H9 (cell line): ENCODE results near the gene IGF1R. TPM values are rescaled to one million over a fixed set of nuclear protein-coding genes. Genes with fewer than 3 reads are reported as not detected.

Source experiments
- DNase-seq: peaks from one replicate; pipeline ENCODE4 v3.0.0-alpha.2; 2017
- H2AFZ ChIP-seq: one replicate; pipeline ENCODE4 v1.6.1; 2013; ENCODE audit warnings: mild to moderate bottlenecking, low read length, control low read depth, moderate library complexity
- H2AK5ac ChIP-seq: 2 replicates; pipeline ENCODE4 v1.6.1; 2013; ENCODE audit warnings: low read length, control low read depth, mixed read lengths; ENCODE audit not compliant: insufficient read length
- H2BK120ac ChIP-seq: one replicate; pipeline ENCODE4 v1.6.1; 2013; ENCODE audit warnings: low read depth, mild to moderate bottlenecking, low read length, control low read depth, inconsistent platforms; ENCODE audit not compliant: poor library complexity, severe bottlenecking
- H2BK12ac ChIP-seq: 2 replicates; pipeline ENCODE4 v1.6.1; 2013; ENCODE audit warnings: low read length, control low read depth, mixed read lengths, low read depth; ENCODE audit not compliant: insufficient read length
- H2BK15ac ChIP-seq: 2 replicates; pipeline ENCODE4 v1.6.1; 2013; ENCODE audit warnings: low read depth, low read length, control low read depth
- H2BK20ac ChIP-seq: one replicate; pipeline ENCODE4 v1.6.1; 2013; ENCODE audit warnings: low read depth, mild to moderate bottlenecking, low read length, control low read depth, inconsistent platforms; ENCODE audit not compliant: poor library complexity, severe bottlenecking
- H2BK5ac ChIP-seq: 2 replicates; pipeline ENCODE4 v1.6.1; 2013; ENCODE audit warnings: low read length, control low read depth, mixed read lengths; ENCODE audit not compliant: insufficient read length
- H3K14ac ChIP-seq: 2 replicates; pipeline ENCODE4 v1.6.1; 2013; ENCODE audit warnings: low read length, control low read depth; ENCODE audit not compliant: insufficient read depth
- H3K18ac ChIP-seq: 2 replicates; pipeline ENCODE4 v1.6.1; 2013; ENCODE audit warnings: low read depth, mild to moderate bottlenecking, mixed read lengths, low read length, control low read depth; ENCODE audit not compliant: insufficient read length
- H3K23ac ChIP-seq: 2 replicates; pipeline ENCODE4 v1.6.1; 2013; ENCODE audit warnings: low read length, control low read depth, mixed read lengths, low read depth; ENCODE audit not compliant: insufficient read length
- H3K23me2 ChIP-seq: 2 replicates; pipeline ENCODE4 v1.6.1; 2013; ENCODE audit warnings: low read depth, mild to moderate bottlenecking, mixed read lengths, low read length, control low read depth; ENCODE audit not compliant: insufficient read length, poor library complexity, severe bottlenecking
- H3K27ac ChIP-seq: 2 replicates; pipeline ENCODE4 v1.5.1; 2013; ENCODE audit warnings: low read length, control low read depth, mixed read lengths, low read depth; ENCODE audit not compliant: insufficient read length
- H3K27me3 ChIP-seq: 2 replicates; pipeline ENCODE4 v1.6.1; 2013; ENCODE audit warnings: low read length, control low read depth, inconsistent platforms; ENCODE audit not compliant: insufficient read depth
- H3K4ac ChIP-seq: 2 replicates; pipeline ENCODE4 v1.6.1; 2013; ENCODE audit warnings: low read depth, mild to moderate bottlenecking, control low read depth, inconsistent platforms, low read length, moderate library complexity
- H3K4me1 ChIP-seq: 2 replicates; pipeline ENCODE4 v1.6.1; 2013; ENCODE audit warnings: low read length, control low read depth, inconsistent platforms; ENCODE audit not compliant: insufficient read depth
- H3K4me2 ChIP-seq: 2 replicates; pipeline ENCODE4 v1.6.1; 2013; ENCODE audit warnings: low read length, control low read depth, mixed read lengths; ENCODE audit not compliant: insufficient read length, insufficient read depth
- H3K56ac ChIP-seq: 2 replicates; pipeline ENCODE4 v1.6.1; 2013; ENCODE audit warnings: low read depth, mild to moderate bottlenecking, mixed read lengths, low read length, control low read depth; ENCODE audit not compliant: insufficient read length
- H3K79me1 ChIP-seq: 2 replicates; pipeline ENCODE4 v1.6.1; 2013; ENCODE audit warnings: low read depth, mild to moderate bottlenecking, moderate library complexity, low read length, control low read depth, inconsistent platforms; ENCODE audit not compliant: insufficient read depth, poor library complexity, severe bottlenecking
- H3K79me2 ChIP-seq: 2 replicates; pipeline ENCODE4 v1.6.1; 2013; ENCODE audit warnings: low read length, control low read depth, inconsistent platforms; ENCODE audit not compliant: insufficient read depth
- H3K9ac ChIP-seq: 2 replicates; pipeline ENCODE4 v1.6.1; 2013; ENCODE audit warnings: low read length, control low read depth, mixed read lengths; ENCODE audit not compliant: insufficient read length; ENCODE audit errors: extremely low read depth
- H3K9me3 ChIP-seq: one replicate; pipeline ENCODE4 v1.6.1; 2013; ENCODE audit warnings: low read depth, low read length, inconsistent platforms; ENCODE audit not compliant: control insufficient read depth
- H3T11ph ChIP-seq: one replicate; pipeline ENCODE4 v1.6.1; 2013; ENCODE audit warnings: mild to moderate bottlenecking, low read length, control low read depth, inconsistent platforms
- H4K20me1 ChIP-seq: one replicate; pipeline ENCODE4 v1.6.1; 2013; ENCODE audit not compliant: control insufficient read depth, insufficient read length, insufficient read depth
- H4K5ac ChIP-seq: 2 replicates; pipeline ENCODE4 v1.6.1; 2013; ENCODE audit warnings: low read depth, mild to moderate bottlenecking, mixed read lengths, low read length, control low read depth; ENCODE audit not compliant: insufficient read length
- H4K8ac ChIP-seq: replicated peaks from 2 replicates; pipeline ENCODE4 v1.6.1; 2013; ENCODE audit warnings: low read length, control low read depth, mixed read lengths, low read depth; ENCODE audit not compliant: insufficient read length
- H4K91ac ChIP-seq: 2 replicates; pipeline ENCODE4 v1.6.1; 2013; ENCODE audit warnings: low read depth, mild to moderate bottlenecking, moderate library complexity, mixed read lengths, low read length, control low read depth; ENCODE audit not compliant: insufficient read length
- H3K27ac Mint-ChIP-seq, 3 experiments: 2 replicates in 2 of 3; 3 replicates in 1 of 3; pipeline ENCODE4 v1.8.0; 2020 to 2021; ENCODE audit warnings: mixed read lengths in 3 of 3, mild to moderate bottlenecking in 1 of 3, moderate library complexity in 1 of 3
- H3K27me3 Mint-ChIP-seq: 2 replicates; pipeline ENCODE4 v1.8.0; 2021; ENCODE audit warnings: low read depth, mild to moderate bottlenecking, moderate library complexity, mixed read lengths
- H3K36me3 Mint-ChIP-seq, 3 experiments: 2 replicates in 2 of 3; 3 replicates in 1 of 3; pipeline ENCODE4 v1.8.0; 2020 to 2021; ENCODE audit warnings: low read depth in 3 of 3, mixed read lengths in 3 of 3; ENCODE audit not compliant: insufficient read depth in 1 of 3
- H3K4me1 Mint-ChIP-seq, 2 experiments: 2 replicates each; pipeline ENCODE4 v1.8.0; 2020; ENCODE audit warnings: mixed read lengths in 2 of 2
- H3K4me3 Mint-ChIP-seq, 2 experiments: 2 replicates in 1 of 2; 3 replicates in 1 of 2; pipeline ENCODE4 v1.8.0; 2020 to 2021; ENCODE audit warnings: mild to moderate bottlenecking in 2 of 2, mixed read lengths in 2 of 2, moderate library complexity in 1 of 2
- H3K9me3 Mint-ChIP-seq, 2 experiments: 2 replicates in 1 of 2; 3 replicates in 1 of 2; pipeline ENCODE4 v1.8.0; 2020; ENCODE audit warnings: mild to moderate bottlenecking in 2 of 2, mixed read lengths in 2 of 2, moderate library complexity in 1 of 2
- WGBS: extraction: QIAGEN DNeasy Blood & Tissue Kit; methylation state at CpG from one replicate; pipeline ENCODE4 v1.1.7; 2013; ENCODE audit warnings: missing lambda C conversion rate, low lambda C conversion rate, mixed read lengths; ENCODE audit not compliant: insufficient read length; ENCODE audit errors: extremely low coverage; 5-methylcytosine and 5-hydroxymethylcytosine counted together
- total RNA-seq: library from RNA; stranded (reverse); gene quantifications from 2 replicates; pipeline ENCODE4 v1.2.1, GENCODE V29; 2021
- TF ChIP-seq, protein P1 (sequence below): fragments of 200-600 bp; sonication (generic); conservative IDR thresholded peaks from 3 replicates; pipeline ENCODE4 v1.8.0; 2021; ENCODE audit warnings: antibody characterized with exemption, mild to moderate bottlenecking

Gene IGF1R
- total RNA-seq, 1 experiment from 2014 or later: 70.0 TPM

DNA sequence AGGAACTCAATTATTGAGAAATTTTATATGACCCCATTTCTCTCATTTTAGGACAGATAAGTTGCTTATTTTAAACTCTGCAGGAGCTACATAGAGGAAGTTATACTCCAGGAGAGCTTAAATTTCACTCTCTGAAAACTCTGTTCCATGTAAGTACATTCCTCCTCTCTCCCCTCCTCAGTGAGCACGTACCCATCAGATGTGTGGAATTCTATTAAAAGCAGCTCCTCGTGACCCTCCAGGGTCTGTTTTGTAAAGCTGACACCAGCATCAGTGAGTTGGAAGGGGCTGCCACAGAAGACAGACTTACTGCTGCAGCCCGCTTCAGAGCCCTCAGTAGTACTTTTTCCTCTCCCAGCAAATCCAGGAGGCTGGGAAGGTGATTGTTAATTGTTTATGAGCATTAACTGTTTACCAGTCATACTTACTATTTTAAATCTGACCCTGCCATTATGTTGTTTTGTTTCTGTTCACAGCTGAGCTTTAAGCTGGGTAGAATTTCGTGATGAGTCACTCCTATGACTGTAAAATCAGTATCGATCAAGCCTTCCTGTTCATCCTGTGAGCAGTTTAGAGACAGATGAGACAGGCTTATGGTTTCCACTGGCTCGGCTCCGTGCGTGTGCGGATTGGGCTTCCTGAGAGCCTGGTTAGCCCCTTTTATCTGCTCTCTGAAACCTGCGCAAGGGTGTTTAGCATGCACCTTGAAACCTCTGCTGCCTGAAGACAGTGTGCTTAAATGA lies 20.4 kb downstream of the IGF1R start:
- Mint-ChIP-seq H3K9me3 (no peaks in the 10 kb centered on the region), H3K36me3 (peaks cover 0 to 2% (median 0%) of the 10 kb centered on the region in 3 experiments; a peak in 3 of 7 replicates), H3K27ac (peak overlapping the region; percentile 54 to 97 (median 96)), H3K4me3 (peak overlapping the region in 1 of 2 experiments; percentile 3; a peak in 1 of 5 replicates), H3K4me1 (peaks cover 83 to 86% of the 10 kb centered on the region in 2 experiments), H3K27me3 (no peaks in the 10 kb centered on the region)
- no peak overlapping the region for H2AK5ac ChIP-seq
- H3K27ac ChIP-seq: peak overlapping the region; percentile 97
- H3K79me1 ChIP-seq: peaks cover 16% of the 10 kb centered on the region
- no peaks in the 10 kb centered on the region for H3K23me2 ChIP-seq
- peaks cover 2% of the 10 kb centered on the region for H4K20me1 ChIP-seq
- no peak overlapping the region for H2BK20ac ChIP-seq
- H3K4me2 ChIP-seq: no peak overlapping the region
- H4K91ac ChIP-seq: no peak overlapping the region
- H2AFZ ChIP-seq: no peak overlapping the region
- H2BK12ac ChIP-seq: peak overlapping the region; percentile 21
- H3K56ac ChIP-seq: no peak overlapping the region
- peaks cover 58% of the 10 kb centered on the region; the same call in 1 of the 2 replicates for H3K79me2 ChIP-seq
- peak overlapping the region; percentile 13 for H4K5ac ChIP-seq
- no peak overlapping the region for H3T11ph ChIP-seq
- no peak overlapping the region for H2BK120ac ChIP-seq
- no peaks in the 10 kb centered on the region for H3K27me3 ChIP-seq
- peak overlapping the region; percentile 6 for H3K9ac ChIP-seq
- H3K4ac ChIP-seq: no peak overlapping the region
- TF ChIP-seq, protein P1, sequence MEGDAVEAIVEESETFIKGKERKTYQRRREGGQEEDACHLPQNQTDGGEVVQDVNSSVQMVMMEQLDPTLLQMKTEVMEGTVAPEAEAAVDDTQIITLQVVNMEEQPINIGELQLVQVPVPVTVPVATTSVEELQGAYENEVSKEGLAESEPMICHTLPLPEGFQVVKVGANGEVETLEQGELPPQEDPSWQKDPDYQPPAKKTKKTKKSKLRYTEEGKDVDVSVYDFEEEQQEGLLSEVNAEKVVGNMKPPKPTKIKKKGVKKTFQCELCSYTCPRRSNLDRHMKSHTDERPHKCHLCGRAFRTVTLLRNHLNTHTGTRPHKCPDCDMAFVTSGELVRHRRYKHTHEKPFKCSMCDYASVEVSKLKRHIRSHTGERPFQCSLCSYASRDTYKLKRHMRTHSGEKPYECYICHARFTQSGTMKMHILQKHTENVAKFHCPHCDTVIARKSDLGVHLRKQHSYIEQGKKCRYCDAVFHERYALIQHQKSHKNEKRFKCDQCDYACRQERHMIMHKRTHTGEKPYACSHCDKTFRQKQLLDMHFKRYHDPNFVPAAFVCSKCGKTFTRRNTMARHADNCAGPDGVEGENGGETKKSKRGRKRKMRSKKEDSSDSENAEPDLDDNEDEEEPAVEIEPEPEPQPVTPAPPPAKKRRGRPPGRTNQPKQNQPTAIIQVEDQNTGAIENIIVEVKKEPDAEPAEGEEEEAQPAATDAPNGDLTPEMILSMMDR: no peak
- no peaks in the 10 kb centered on the region for H3K9me3 ChIP-seq
- no peak overlapping the region for H2BK15ac ChIP-seq
- no peak overlapping the region for H4K8ac ChIP-seq
- no peak overlapping the region for H3K14ac ChIP-seq
- H3K18ac ChIP-seq: no peak overlapping the region
- H2BK5ac ChIP-seq: peak overlapping the region; percentile 11
- DNase-seq: no peak
- WGBS: no CpG with 5 or more reads among the region's 10 CpGs
- H3K4me1 ChIP-seq: peaks cover 33% of the 10 kb centered on the region
- H3K23ac ChIP-seq: no peak overlapping the region
